Stimulated activated CD4-positive, alpha-beta T cell treated with anti-CD3 and anti-CD28 coated beads, TNF-alpha, amount 100 ng/mL, for 4 hours (primary cell): Measurements from ENCODE around the gene HIPK2.

Source experiments
- DNase-seq, 3 experiments: peaks; one replicate each; pipeline ENCODE4 v3.0.0-alpha.2; 2020; ENCODE audit warnings: low read depth in 3 of 3

The HIPK2 gene

GRCh38 chr7:139696552-139696951 is 81.2 kb downstream of the HIPK2 start:
- no peak for DNase-seq

- no peak for DNase-seq
Measured at GRCh38 chr7:139695588-139695987, 82.2 kb downstream of the HIPK2 start.

- no peak for DNase-seq
Measured at GRCh38 chr7:139695051-139695450, 82.7 kb downstream of the HIPK2 start.

GRCh38 chr7:139694389-139694676 is 83.5 kb downstream of the HIPK2 start:
- no peak for DNase-seq

- DNase-seq: no peak
Measured at GRCh38 chr7:139693651-139694388, 84.0 kb downstream of the HIPK2 start.

- DNase-seq: no peak
Measured at GRCh38 chr7:139692723-139693122, 85.1 kb downstream of the HIPK2 start.

- DNase-seq: no peak
Measured at GRCh38 chr7:139691253-139691781, 86.5 kb downstream of the HIPK2 start.

GRCh38 chr7:139687980-139688632 is 89.7 kb downstream of the HIPK2 start:
- DNase-seq: no peak

- DNase-seq: no peak
Measured at GRCh38 chr7:139687211-139687954, 90.4 kb downstream of the HIPK2 start.

GRCh38 chr7:139683137-139683921 is 94.5 kb downstream of the HIPK2 start:
- DNase-seq: no peak

GRCh38 chr7:139682136-139683013 is 95.4 kb downstream of the HIPK2 start:
- DNase-seq: no peak

GRCh38 chr7:139681812-139682135 is 96.0 kb downstream of the HIPK2 start:
- DNase-seq: no peak

GRCh38 chr7:139681463-139681755 is 96.4 kb downstream of the HIPK2 start:
- no peak for DNase-seq

- peak; percentile 30 to 53 (median 38) for DNase-seq
Measured at GRCh38 chr7:139680676-139681462, 96.9 kb downstream of the HIPK2 start.

GRCh38 chr7:139679731-139680594 is 97.8 kb downstream of the HIPK2 start:
- DNase-seq: no peak

- DNase-seq: no peak
Measured at GRCh38 chr7:139676390-139676789, 101.4 kb downstream of the HIPK2 start.

GRCh38 chr7:139675127-139676125 is 102.4 kb downstream of the HIPK2 start:
- DNase-seq: no peak

GRCh38 chr7:139674752-139675126 is 103.1 kb downstream of the HIPK2 start:
- DNase-seq: no peak
